K562 (cell line): ENCODE measurements around the gene PRTN3. TPM values are rescaled to one million over a fixed set of nuclear protein-coding genes. Genes with fewer than 3 reads are reported as not detected.

Experiments
- CHD4 ChIP-seq: fragments of 200-600 bp; sonication (generic); IDR thresholded peaks from 3 replicates; pipeline ENCODE4 v1.6.1; 2012; ENCODE audit warnings: low read depth, mild to moderate bottlenecking, mixed read lengths, low read length, inconsistent platforms; ENCODE audit not compliant: insufficient read depth, insufficient replicate concordance, poor library complexity, severe bottlenecking
- RBFOX2 ChIP-seq: fragments of 200-400 bp; formaldehyde crosslinking; IDR thresholded peaks from 2 replicates; pipeline ENCODE4 v1.6.1; 2017; ENCODE audit warnings: low read depth, mild to moderate bottlenecking, low read length, moderate library complexity
- ZNF318 ChIP-seq, 2 experiments: fragments of 450-650 bp; IDR thresholded peaks; 2 replicates each; pipeline ENCODE4 v1.6.1; 2016; ENCODE audit warnings: mild to moderate bottlenecking in 2 of 2, borderline replicate concordance in 1 of 2, low read depth in 1 of 2, moderate library complexity in 1 of 2
- polyA plus RNA-seq, 8 experiments: library from polyadenylated mRNA; depleted of rRNA in 4 of 8; stranded (reverse) in 5 of 8; unstranded in 3 of 8; fragments of >200 nt; fragmentation: Nextera tagmentation in 2 of 8; fragmentation: Illumina TruSeq in 1 of 8; extraction: Ambion mirVana in 2 of 8; extraction: Trizol in 1 of 8; gene quantifications; 2 replicates each; pipeline versions ENCODE4 v1.2.1 to v1.2.3, GENCODE V29; 2011 to 2014; ENCODE audit warnings: inconsistent platforms in 1 of 8, missing spikeins in 1 of 8
- total RNA-seq, 7 experiments: library from RNA; depleted of rRNA in 6 of 7; stranded (reverse); fragments of >200 nt in 6 of 7; fragmentation: Illumina TruSeq in 2 of 7; extraction: Trizol in 2 of 7; gene quantifications; 2 replicates each; pipeline versions ENCODE4 v1.2.1 to v1.2.3, GENCODE V29; 2011 to 2021; ENCODE audit warnings: low replicate concordance in 1 of 7

The PRTN3 gene
- total and polyA plus RNA-seq, 9 of the 15 experiments (the other 6 are each of a cell fraction or from before 2014, with no cell fraction given), result 0.14 to 0.86 (median 0.43) TPM; not detected in 3

GRCh38 chr19:829129-829758 is 11.6 kb upstream of the PRTN3 start (continued):
- TF ChIP-seq ZNF318 (IDR thresholded peaks at IDR 0.05; ENCODE audit: borderline replicate concordance in 1 of 2, low read depth in 1 of 2), result no peak
- TF ChIP-seq RBFOX2, result 0 out of 2 replicates have a peak, but pooled peaks have one; percentile 15
- no peak for TF ChIP-seq CHD4
- TF ChIP-seq, all 486 proteins: peak for 4
